HG02678 (cell line): ENCODE data around the gene ZBTB4.
"Not testable (repeated sequence)": the region's sequence is repeated elsewhere in the genome, so short reads cannot be mapped to it uniquely, and the experiment has no call there.

ENCODE experiments used
- ATAC-seq: cut with Tn5 transposase; IDR thresholded peaks from one replicate; pipeline ENCODE4 v1.9.1; 2021; ENCODE audit warnings: mild to moderate bottlenecking, moderate library complexity; ENCODE audit not compliant: unreplicated experiment

Gene ZBTB4

DNA sequence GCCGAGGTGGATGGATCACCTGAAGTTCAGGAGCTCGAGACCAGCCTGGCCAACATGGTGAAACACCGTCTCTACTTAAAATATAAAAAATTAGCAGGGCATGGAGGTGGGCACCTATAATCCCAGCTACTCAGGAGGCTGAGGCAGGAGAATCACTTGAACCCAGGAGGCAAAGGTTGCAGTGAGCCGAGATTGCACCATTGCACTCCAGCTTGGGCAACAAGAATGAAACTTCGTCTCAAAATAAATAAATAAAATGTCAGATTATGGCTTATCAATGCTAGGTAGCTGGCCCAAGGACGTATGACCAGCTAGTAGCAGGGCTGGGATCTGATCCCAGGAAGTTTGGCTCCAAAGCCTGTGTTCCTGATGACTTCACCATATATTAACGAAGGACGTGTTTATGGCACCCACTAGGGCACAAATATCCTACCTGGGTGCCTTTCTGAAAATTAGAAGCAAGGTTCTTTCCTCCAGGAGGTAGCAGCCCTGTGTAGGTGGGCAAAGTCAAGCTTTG lies 8.9 kb downstream of the ZBTB4 start:
- ATAC-seq: not testable (repeated sequence)

GRCh38 chr17:7469843-7470242 lies 9.6 kb downstream of the ZBTB4 start:
- not testable (repeated sequence) for ATAC-seq

GRCh38 chr17:7468804-7469389 lies 10.5 kb downstream of the ZBTB4 start:
- ATAC-seq: no peak

GRCh38 chr17:7468290-7468689 lies 11.1 kb downstream of the ZBTB4 start:
- no peak for ATAC-seq

GRCh38 chr17:7467498-7467897 lies 11.9 kb downstream of the ZBTB4 start:
- no peak for ATAC-seq

DNA sequence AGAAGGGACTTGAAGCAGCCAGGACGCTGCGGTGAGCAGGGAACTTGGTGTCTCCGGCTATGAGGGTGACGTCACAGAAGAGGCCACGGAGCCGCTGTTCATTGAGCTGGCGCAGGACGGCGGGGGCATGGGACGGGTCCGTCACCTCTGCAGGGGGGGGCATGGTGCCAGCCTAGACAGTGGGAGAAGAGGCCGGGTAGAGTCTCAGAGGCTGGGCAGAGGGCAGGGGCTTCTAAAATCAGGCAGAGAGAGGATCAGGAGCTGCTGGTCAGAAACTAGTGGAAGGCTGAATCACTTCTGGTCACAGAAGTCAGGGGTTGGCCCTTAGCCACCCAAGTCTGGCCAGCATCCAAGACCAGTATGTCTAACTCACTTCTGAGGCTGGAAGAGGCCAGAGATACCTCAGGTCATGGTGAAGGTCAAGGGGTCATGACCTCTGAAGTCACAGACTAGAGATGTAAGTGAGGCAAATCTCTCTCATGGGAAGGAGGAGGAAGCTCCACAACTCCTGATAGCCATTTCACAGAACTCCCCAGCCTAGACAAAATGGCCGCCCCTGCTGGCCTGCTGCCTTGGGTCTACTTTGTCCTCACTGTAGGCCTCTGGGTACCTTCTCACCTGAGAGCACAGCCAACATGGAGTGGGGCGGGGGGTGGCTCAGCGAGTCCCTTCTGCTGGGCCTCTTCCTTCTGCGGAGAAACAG lies 12.6 kb downstream of the ZBTB4 start:
- no peak for ATAC-seq

DNA sequence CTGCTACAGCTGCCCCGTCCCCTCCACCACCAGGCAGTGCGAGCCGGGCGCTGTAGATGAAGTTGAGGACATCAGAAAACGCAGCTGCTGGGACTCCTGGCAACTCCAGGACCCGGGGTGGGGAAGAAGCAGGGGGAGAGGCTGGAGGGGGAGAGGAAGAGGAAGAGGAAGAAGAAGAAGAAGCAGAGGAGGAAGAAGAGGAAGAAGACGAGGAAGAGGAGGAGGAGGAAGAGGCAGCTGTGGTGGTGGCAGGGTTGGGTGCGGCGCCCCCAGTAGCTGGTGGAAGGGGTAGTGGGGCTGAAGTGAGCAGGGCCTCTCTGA lies 13.2 kb downstream of the ZBTB4 start:
- no peak for ATAC-seq

DNA sequence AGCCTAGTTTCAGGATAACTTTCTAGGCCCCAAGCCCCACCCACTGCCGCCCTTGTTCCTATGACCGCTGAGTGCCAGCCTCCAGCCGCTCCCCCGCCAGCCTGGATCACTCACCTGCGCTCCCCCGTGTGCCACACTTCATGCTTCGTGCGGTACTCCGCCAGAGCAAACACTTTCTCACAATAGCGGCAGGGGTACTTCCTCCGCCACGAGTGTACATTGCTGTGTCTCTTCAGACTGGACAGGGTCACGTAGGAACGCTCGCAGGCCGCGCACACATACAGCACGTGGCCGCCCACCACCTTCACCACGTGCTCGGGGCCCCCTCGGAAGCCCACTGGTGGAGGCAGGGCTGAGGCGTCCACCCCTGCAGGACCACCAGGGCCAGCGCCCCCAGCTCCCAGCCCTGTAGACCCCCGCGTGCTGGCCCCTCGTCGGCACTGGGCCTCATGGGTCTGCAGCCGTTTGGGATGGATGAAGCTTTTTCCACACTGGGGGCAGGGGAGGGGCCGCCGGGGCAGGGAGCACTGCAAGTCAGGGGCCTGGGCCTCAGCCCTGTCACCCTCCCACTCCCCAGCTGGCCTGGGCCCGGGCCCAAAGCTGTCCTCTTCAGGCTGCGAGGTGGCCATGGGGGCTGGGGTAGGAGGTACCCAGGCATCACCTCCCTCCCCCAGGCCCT lies 13.7 kb downstream of the ZBTB4 start:
- ATAC-seq: no peak

- no peak for ATAC-seq
Measured at GRCh38 chr17:7464081-7464480, 15.3 kb downstream of the ZBTB4 start.

DNA sequence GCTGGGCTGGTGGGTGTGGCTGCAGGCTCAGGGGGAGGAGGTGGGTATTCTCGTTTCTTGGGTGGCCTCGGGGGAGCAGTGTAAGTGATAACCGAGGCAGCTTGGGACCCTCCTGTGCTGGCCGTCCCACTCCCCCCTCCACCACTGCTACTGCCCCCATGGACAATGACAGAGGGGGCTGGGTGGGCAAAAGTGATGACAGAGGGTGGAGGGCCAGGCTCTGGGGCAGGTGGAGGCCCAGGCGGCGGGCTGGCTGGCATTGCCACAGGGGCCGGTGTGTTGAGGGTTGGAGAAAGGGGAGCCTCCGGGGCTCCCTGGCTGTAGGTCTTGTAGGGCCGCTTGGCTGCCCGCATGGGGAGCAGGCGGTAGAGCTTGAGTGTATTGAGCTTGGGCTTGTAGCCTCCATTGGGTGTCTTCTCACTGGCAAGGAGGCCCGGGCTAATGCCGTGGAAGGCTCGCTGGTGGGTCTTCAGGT lies 16.0 kb downstream of the ZBTB4 start:
- no peak for ATAC-seq

GRCh38 chr17:7462474-7463371 lies 16.7 kb downstream of the ZBTB4 start:
- ATAC-seq: no peak

DNA sequence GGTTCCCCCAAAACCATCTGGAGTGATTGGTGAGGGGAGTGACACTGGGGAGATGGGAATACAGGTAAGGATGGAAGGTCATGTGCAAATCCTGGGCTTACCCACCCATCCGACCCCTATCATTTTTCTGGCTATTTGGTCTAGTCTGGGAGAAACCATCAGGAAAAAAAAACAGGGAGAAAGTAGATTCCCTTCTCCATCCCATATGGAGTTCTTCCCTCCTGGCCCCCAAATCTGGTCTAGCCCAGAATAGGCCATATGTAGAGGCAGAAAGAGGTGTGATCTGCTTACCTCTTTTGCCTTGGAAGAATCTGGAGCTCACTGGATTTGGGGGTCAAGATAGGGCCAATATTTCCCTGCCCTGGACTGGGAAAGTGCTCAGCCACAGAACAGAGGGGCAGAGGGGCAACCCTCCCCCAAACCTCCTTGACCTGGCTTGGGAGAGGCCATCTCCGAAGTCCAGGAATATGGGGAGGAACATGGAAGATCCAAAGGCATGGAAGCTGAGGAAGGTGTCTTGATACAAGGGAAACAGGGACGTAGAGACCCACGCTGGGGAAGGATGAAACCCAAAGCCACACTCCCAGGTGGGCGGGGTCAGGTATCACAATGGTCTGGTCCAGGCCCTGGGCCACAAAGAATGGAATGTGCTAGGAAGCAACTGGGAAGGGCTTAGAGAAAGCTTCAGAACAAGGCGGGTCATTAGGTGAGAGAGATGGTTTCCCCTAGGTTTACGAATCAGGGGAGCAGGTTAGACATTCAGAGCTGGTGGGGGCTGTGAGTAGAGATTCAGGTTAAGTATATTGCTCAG lies 18.4 kb downstream of the ZBTB4 start:
- no peak for ATAC-seq

DNA sequence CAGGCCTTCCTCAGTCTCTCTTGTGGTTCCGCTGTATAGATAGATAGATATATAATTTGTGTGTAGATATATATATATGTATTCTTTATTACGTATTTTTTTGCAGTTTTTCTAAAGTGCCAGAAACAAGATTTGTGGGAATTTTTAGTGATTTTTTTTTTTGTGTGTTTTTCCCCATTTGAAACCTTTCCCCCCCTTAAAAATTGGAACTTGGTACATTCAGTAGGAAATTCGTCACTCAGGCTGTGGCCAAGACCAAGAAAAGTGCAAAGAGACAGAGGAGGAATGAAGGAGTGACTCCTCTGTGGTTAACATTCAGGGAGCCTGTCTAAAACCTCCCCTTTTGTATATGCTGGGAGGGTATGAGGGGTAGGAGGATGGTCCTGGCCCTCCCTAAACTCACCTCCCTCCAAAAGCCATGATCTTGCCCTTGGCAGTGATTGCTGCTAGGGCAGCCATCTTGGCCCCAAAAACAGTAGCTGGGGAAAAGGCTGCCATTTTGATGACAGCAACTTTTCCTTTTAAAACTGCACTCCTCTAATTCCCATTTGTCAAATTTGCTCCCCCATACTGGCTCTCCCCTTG lies 19.4 kb downstream of the ZBTB4 start:
- ATAC-seq: no peak

DNA sequence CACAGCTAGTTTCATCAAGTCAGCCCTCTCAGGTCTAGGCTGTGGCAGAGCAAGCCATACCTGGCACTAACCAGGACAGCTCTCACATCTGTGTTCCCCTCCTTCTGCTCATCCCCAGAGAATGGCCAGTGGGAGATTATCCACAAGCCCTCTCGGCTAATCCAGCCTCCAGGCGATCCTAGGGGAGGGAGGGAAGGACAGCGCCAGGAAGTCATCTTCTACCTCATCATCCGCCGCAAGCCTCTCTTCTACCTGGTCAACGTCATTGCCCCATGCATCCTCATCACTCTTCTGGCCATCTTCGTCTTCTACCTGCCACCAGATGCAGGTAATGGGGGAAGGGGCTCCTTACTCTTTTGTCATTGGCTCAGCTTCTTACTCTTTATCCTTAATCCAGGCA lies 31.0 kb downstream of the ZBTB4 start:
- ATAC-seq: no peak

DNA sequence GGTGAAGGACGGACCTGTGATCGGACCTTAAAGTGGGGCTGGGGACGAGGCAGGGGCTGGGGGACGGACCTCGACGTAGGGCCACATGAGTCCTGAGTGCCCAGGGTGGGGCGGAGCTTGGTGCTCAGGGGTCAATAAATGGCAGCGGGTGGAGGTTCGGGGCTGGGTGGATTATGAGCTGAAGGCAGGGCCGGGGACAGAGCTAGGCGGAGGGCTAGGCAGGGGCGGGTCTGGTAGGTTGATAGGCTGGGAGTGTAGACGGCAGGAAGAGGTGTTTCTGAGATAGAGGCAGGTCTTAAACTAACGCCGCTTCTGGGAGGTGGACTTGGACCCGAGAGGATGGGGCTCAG lies 33.8 kb downstream of the ZBTB4 start:
- ATAC-seq: peak; percentile 23

DNA sequence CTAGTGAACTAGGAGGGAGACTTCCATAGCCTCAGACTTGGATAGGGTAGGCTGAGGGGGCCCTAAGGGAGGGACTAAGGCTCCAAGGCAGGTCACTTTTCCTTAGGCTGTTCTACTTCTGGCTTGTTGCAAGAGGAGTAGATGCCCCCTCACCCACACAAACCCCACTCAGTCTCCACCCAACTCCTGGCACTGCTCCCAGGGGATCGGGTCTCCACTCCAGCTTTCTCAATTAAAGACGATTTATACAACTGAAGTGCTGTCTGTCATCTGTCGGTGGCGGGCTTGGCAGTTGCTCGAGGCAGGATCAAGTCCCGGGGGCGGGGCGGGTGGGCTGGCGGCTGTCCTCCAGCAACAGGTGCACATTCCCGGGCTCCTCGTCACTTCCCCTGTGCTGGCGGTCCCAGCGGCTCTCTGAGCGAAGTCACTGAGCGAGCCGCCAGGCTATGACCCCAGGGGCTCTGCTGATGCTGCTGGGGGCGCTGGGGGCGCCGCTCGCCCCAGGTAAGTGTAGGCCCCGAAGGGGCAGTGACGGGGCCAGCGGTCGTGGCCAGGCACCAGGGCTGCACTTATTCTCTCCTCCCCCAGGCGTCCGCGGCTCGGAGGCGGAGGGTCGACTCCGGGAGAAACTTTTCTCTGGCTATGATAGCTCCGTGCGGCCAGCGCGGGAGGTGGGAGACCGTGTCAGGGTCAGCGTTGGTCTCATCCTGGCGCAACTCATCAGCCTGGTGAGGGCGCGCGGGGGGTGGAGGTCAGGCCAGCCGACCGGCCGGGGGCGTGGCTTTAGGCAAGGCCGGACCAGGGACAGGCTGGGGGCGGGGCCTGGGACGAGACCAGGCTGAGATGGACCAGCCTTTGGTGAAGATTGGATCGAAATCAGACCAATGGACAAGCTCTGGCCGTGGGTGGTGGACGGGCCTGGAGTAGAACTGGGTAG lies 34.5 kb downstream of the ZBTB4 start, which contains the start of gene CHRNB1:
Gene CHRNB1 (plus strand): TSS at position 380 of the 937 bp plus-strand sequence. CDS start 67 bp downstream, at position 447.
- ATAC-seq: peak; percentile 62

- ATAC-seq: no peak
Measured at GRCh38 chr17:7443499-7444485, 35.6 kb downstream of the ZBTB4 start.

- no peak for ATAC-seq
Measured at GRCh38 chr17:7442142-7442541, 37.3 kb downstream of the ZBTB4 start.
